Lower leg skin (tissue), 4 donors: ENCODE results near the gene ABCA7. TPM values are rescaled to one million over a fixed set of nuclear protein-coding genes. Genes with fewer than 3 reads are reported as not detected.

Experiments used
- DNase-seq, 2 donors: peaks; one replicate each; pipeline ENCODE4 v3.0.0-alpha.2; 2019; ENCODE audit warnings: low spot score in 2 of 2
- H3K4me3 ChIP-seq: fragments of 200-600 bp; sonication (generic); 2 replicates; pipeline ENCODE4 v1.5.1; 2017; ENCODE audit warnings: mild to moderate bottlenecking, low read depth; ENCODE audit not compliant: poor library complexity, severe bottlenecking
- CTCF ChIP-seq, 3 donors: fragments of 450-650 bp; IDR thresholded peaks; one replicate each; pipeline ENCODE4 v1.5.1; 2016; ENCODE audit warnings: antibody characterized with exemption in 3 of 3, mild to moderate bottlenecking in 3 of 3, moderate library complexity in 2 of 3
- POLR2A ChIP-seq, 2 donors: fragments of 450-650 bp; IDR thresholded peaks; one replicate each; pipeline ENCODE4 v1.6.1; 2016 to 2017; ENCODE audit warnings: antibody characterized with exemption in 2 of 2, mild to moderate bottlenecking in 1 of 2, moderate library complexity in 1 of 2
- WGBS, 2 donors: methylation state at CpG; one replicate each; pipeline ENCODE4 v1.1.5; 2018; 5-methylcytosine and 5-hydroxymethylcytosine counted together
- intact Hi-C: fragments of 100-400 bp; cut with DNase I; formaldehyde crosslinking; loops from one replicate; pipeline ENCODE4 v1.15.0; 2023; ENCODE audit warnings: low total_unique reads
- total RNA-seq, 4 donors: library from RNA; depleted of rRNA; stranded (reverse); fragments of >200 nt; gene quantifications; one replicate each; pipeline ENCODE4 v1.1.0, GENCODE V29; 2016

The ABCA7 gene
- total RNA-seq, 4 donors from 2014 or later = 30.3 to 39.8 (median 33.5) TPM

- TF ChIP-seq POLR2A (IDR thresholded peaks at IDR 0.05) = no peak
- no peak for TF ChIP-seq CTCF (IDR thresholded peaks at IDR 0.05)
- H3K4me3 ChIP-seq = no peak overlapping the region
- intact Hi-C loops = no loop called here
- DNase-seq = no peak
- WGBS, 2 donors = 94% methylated on average over 58 to 74 of the region's 89 CpGs
These were observed 68.6 kb downstream of the ABCA7 start for GRCh38 chr19:1108291-1109031.

DNA sequence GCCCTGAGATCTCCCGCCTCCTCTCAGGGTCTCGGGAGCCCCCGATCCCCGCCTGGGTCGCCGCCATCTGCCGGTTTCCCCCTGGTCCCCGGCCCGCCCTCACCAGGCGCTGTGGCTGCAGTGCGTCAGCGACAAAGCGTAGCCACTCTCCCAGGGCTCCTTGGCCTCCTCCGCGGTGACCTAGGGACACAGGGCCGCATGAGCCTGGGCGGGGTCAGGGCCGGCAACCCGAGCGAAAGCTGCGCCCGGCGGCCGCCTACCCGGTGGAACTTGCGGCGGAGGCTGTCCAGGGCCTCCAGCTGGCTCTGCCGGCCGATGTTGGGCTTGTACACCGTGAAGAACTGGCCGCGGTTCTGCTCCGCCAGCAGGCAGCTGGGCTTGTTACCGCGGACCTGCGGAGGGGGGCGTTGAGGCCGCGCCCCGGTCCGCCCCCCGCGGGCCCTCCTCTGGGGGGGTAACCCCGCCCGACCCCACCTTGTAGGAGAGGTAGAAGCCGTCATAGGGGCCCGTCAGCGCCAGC lies 69.2 kb downstream of the ABCA7 start:
- WGBS, 2 donors = 78 to 89% methylated on average over 40 to 47 of the region's 48 CpGs

DNA sequence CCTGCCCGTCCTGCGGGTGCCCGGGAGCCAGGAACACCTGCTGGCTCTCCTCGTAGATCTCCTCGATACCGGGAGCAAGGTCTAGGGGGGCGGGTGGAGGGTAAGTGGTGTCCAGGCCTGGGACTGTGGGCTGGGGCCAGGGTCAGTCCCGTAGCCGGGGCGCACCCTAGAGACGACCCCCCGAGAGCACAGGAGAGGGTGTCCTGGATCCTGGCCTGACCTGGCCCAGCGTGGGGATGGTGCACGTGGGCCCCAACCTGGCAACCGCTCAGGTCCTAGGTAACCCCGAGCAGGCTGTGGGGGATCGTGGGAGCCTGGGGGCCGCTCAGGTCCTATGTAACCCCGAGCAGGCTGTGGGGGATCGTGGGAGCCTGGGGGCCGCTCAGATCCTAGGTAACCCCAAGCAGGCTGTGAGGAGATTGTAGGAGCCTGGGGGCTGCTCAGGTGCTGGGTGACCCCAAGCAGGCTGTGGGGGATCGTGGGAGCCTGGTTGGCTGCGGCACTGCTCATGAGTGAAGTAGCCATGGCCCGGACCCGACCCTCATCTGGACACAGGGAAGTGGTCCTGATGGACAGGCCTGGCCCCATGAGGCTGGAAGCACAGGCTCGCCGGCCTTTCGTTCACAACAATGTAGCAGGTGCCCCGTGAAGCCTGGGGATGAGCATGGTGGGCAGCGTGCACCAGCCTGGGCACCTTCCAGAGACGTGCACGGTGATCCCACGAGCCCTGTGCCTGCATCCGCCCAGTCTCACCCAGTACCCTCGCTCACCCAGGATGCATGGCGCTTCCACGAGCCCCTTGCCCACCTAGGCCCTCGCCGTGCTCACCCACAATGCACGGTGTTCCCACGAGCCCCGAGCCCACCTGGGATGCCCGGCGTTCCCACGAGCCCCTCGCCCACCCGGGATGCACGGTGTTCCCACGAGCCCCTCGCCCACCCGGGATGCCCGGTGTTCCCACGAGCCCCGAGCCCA lies 70.1 kb downstream of the ABCA7 start:
- no peak overlapping the region for H3K4me3 ChIP-seq
- intact Hi-C loops = loop anchor here (10.0 kb wide), 1 partner anchor 75 kb away; no protein-coding TSS in a partner anchor
- no peak for DNase-seq
- TF ChIP-seq CTCF (IDR thresholded peaks at IDR 0.05) (no peak), POLR2A (IDR thresholded peaks at IDR 0.05) (no peak)
- WGBS, 2 donors = 91 to 94% methylated on average over 41 to 48 of the region's 54 CpGs

More for the DNA sequence above, 69.2 kb downstream of the ABCA7 start:
- intact Hi-C loops = no loop called here
- H3K4me3 ChIP-seq = no peak overlapping the region
- DNase-seq = no peak
- TF ChIP-seq POLR2A (IDR thresholded peaks at IDR 0.05) (no peak), CTCF (IDR thresholded peaks at IDR 0.05) (no peak)

DNA sequence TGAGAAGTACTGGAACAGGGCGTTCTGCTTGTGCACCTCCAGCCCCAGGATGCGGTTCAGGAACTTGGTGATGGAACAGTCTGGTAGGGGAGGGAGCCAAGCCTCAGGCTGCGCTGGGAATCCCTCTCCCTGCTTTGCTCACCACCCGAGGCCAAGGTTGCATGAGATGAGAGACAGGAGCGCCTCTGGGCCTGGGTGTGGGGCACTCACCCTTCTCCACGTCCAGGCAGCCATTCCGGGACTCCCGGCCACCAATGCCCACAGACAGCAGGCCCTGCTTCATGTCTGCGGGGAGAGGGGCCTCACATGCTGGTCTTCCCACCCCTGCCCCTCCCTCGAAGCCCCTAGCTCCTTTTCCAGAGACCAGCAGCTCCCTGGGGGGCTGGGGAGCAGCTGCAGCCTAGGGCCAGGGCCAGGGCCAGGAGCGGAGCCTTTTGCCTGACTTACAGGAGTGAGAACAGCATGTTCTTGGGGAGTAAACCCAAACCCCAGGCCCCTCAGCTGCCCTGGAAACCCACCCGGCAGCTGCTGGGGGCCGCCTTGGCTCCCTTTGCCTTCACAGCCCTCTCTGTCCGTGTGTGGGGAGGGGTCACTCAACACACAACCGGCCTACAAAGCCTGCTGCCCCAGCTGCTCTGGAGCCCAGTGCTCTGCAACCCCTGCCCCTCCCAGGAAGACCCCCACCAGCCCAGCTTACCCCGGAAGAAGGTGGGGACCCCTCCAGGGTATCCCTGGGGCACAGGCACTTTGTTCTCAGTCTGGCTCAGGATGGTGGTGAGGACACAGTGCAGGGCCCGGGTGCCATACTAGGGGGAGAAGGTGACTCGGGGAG lies 71.1 kb downstream of the ABCA7 start:
- TF ChIP-seq POLR2A (IDR thresholded peaks at IDR 0.05) (no peak), CTCF (IDR thresholded peaks at IDR 0.05) (no peak)
- DNase-seq = no peak
- WGBS, 2 donors = 70 to 85% methylated on average over 15 of the region's 18 CpGs
- intact Hi-C loops = loop anchor here (10.0 kb wide), 1 partner anchor 74 kb away; no protein-coding TSS in a partner anchor
- H3K4me3 ChIP-seq = no peak overlapping the region

GRCh38 chr19:1111641-1112267 lies 71.8 kb downstream of the ABCA7 start:
- intact Hi-C loops = loop anchor here (10.0 kb wide), 1 partner anchor 73 kb away; no protein-coding TSS in a partner anchor
- TF ChIP-seq POLR2A (IDR thresholded peaks at IDR 0.05) = no peak
- TF ChIP-seq CTCF (IDR thresholded peaks at IDR 0.05) = no peak
- no peak for DNase-seq
- no peak overlapping the region for H3K4me3 ChIP-seq
- 58 to 59% methylated on average over 9 to 18 of the region's 18 CpGs for WGBS, 2 donors
